Esophagus (tissue), 2 donors: Measurements from ENCODE around the gene DSCAM. TPM values are rescaled to one million over a fixed set of nuclear protein-coding genes. Genes with fewer than 3 reads are reported as not detected.

Source experiments
- H3K27ac ChIP-seq, 2 donors: one replicate each; pipeline ENCODE4 v1.5.1; 2013; ENCODE audit warnings: low read depth in 2 of 2, mild to moderate bottlenecking in 2 of 2, inconsistent platforms in 1 of 2, low read length in 1 of 2, moderate library complexity in 1 of 2
- H3K27me3 ChIP-seq, 2 donors: one replicate each; pipeline ENCODE4 v1.6.1; 2013; ENCODE audit warnings: low read length in 2 of 2, control low read depth in 1 of 2, mild to moderate bottlenecking in 1 of 2; ENCODE audit not compliant: insufficient read depth in 2 of 2, control insufficient read depth in 1 of 2
- H3K36me3 ChIP-seq, 2 donors: one replicate each; pipeline ENCODE4 v1.6.1; 2013; ENCODE audit warnings: low read length in 1 of 2; ENCODE audit not compliant: control insufficient read depth in 2 of 2, insufficient read depth in 2 of 2
- H3K4me1 ChIP-seq, 2 donors: one replicate each; pipeline ENCODE4 v1.6.1; 2013; ENCODE audit warnings: low read length in 1 of 2; ENCODE audit not compliant: control insufficient read depth in 2 of 2, insufficient read depth in 2 of 2
- H3K4me3 ChIP-seq, 2 donors: one replicate each; pipeline ENCODE4 v1.5.1; 2013; ENCODE audit warnings: low read length in 2 of 2, mild to moderate bottlenecking in 2 of 2, low read depth in 1 of 2, moderate library complexity in 1 of 2
- H3K9me3 ChIP-seq, 2 donors: one replicate each; pipeline ENCODE4 v1.6.1; 2013; ENCODE audit warnings: mild to moderate bottlenecking in 2 of 2, low read depth in 1 of 2, low read length in 1 of 2, moderate library complexity in 1 of 2; ENCODE audit not compliant: control insufficient read depth in 2 of 2, insufficient read depth in 1 of 2
- WGBS, 2 donors: extraction: QIAGEN DNeasy Blood & Tissue Kit; methylation state at CpG; one replicate each; pipeline ENCODE4 v1.1.7; 2013; 5-methylcytosine and 5-hydroxymethylcytosine counted together
- polyA plus RNA-seq, 2 donors: library from polyadenylated mRNA; stranded (reverse); fragments of 200-250 nt; gene quantifications; one replicate each; pipeline ENCODE4 v1.2.3, GENCODE V29; 2013
- donor health status: healthy with polysubstance abuse.
- donor health status: Bipolar disorder and iron deficiency.

Gene DSCAM
- polyA plus RNA-seq, 2 donors = under 0.01 TPM; not detected in 1

- Histone ChIP-seq H3K9me3 (peaks cover 4 to 10% of the 10 kb centered on the region in 2 donors), H3K4me3 (no peak overlapping the region), H3K27me3 (no peaks in the 10 kb centered on the region), H3K27ac (no peak overlapping the region), H3K36me3 (peaks cover 0 to 2% of the 10 kb centered on the region in 2 donors), H3K4me1 (no peaks in the 10 kb centered on the region)
- 6 to 9% methylated on average over 2 of the region's 2 CpGs for WGBS, 2 donors
Measured at GRCh38 chr21:39971956-39972355, 875.0 kb downstream of the DSCAM start.

DNA sequence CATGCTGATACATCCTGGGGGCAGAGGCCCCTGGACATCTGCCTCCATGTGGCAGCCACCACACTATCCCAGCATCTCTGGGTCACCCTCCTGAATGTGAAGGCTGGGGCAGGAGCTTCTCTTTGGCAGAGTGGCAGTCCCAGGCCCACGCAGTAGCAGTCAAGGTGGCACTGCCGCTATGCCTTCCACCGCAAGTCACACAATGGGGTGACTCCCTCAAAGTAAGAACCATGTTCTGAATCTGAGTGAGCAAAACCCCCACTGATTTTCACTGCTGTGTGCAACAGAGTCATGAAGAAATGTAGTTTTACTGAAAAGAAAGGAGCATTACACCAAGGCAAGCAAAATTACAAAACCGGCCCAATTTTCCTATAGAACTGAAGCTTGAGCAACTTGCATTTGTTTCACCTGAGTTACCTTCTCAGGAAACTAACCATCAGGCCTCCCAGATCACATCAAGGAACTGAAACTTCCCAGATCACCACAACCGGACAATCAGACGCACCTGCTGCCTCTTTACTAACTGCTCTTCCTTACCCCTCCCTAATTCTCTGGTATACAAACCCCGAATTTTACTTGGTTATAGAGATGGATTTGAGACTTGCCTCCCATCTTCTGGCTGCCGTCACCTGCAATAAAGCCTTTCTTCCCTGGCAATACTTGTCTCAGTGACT, 877.1 kb downstream of the DSCAM start:
- Histone ChIP-seq H3K9me3 (peaks cover 0 to 6% of the 10 kb centered on the region in 2 donors), H3K36me3 (peaks cover 0 to 2% of the 10 kb centered on the region in 2 donors), H3K27me3 (no peaks in the 10 kb centered on the region), H3K27ac (no peak overlapping the region), H3K4me3 (no peak overlapping the region), H3K4me1 (no peaks in the 10 kb centered on the region)
- WGBS, 2 donors = 80 to 87% methylated on average over 8 of the region's 8 CpGs

DNA sequence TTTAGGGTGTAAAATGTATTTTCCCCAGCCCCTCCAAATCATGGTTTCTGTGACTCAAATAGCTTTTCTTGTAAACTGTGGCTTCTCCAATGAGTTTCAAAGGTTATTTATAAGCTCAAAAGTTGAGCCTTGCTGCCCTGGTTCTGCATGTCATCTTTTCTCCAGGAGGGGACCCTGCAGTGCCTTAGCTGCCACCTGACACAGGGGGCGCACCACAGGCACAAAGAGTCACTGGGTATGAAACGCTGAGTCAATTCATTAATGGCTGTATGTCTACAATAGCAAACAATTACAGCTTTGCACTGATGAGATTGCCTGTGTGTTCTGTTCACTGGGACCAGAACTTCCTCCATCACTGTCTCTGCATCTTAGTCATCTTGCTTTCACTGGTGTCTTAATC, 878.9 kb downstream of the DSCAM start:
- H3K4me1 ChIP-seq = no peaks in the 10 kb centered on the region
- H3K9me3 ChIP-seq = peaks cover 0 to 4% of the 10 kb centered on the region in 2 donors
- WGBS, 2 donors = 91 to 94% methylated on average over 2 of the region's 2 CpGs
- H3K4me3 ChIP-seq = no peak overlapping the region
- H3K36me3 ChIP-seq = peaks cover 0 to 2% of the 10 kb centered on the region in 2 donors
- no peaks in the 10 kb centered on the region for H3K27me3 ChIP-seq
- H3K27ac ChIP-seq = no peak overlapping the region

- Histone ChIP-seq H3K27ac (no peak overlapping the region), H3K4me1 (no peaks in the 10 kb centered on the region), H3K9me3 (peaks cover 0 to 4% of the 10 kb centered on the region in 2 donors), H3K4me3 (no peak overlapping the region), H3K27me3 (no peaks in the 10 kb centered on the region), H3K36me3 (peaks cover 0 to 2% of the 10 kb centered on the region in 2 donors)
- 78 to 81% methylated on average over 3 of the region's 3 CpGs for WGBS, 2 donors
Measured at GRCh38 chr21:39966786-39967185, 880.2 kb downstream of the DSCAM start.

GRCh38 chr21:39965026-39965425, 881.9 kb downstream of the DSCAM start:
- peaks cover 0 to 2% of the 10 kb centered on the region in 2 donors for H3K36me3 ChIP-seq
- H3K4me1 ChIP-seq = no peaks in the 10 kb centered on the region
- no peak overlapping the region for H3K4me3 ChIP-seq
- no peaks in the 10 kb centered on the region for H3K27me3 ChIP-seq
- H3K27ac ChIP-seq = no peak overlapping the region
- WGBS, 2 donors = 96 to 97% methylated on average over 1 of the region's 1 CpG
- peaks cover 0 to 2% of the 10 kb centered on the region in 2 donors for H3K9me3 ChIP-seq

GRCh38 chr21:39961251-39961650, 885.7 kb downstream of the DSCAM start:
- H3K9me3 ChIP-seq = no peaks in the 10 kb centered on the region
- 45 to 54% methylated on average over 1 of the region's 1 CpG for WGBS, 2 donors
- H3K4me1 ChIP-seq = no peaks in the 10 kb centered on the region
- no peaks in the 10 kb centered on the region for H3K36me3 ChIP-seq
- H3K27me3 ChIP-seq = no peaks in the 10 kb centered on the region
- H3K27ac ChIP-seq = no peak overlapping the region
- H3K4me3 ChIP-seq = no peak overlapping the region
